Stimulated activated CD4-positive, alpha-beta T cell treated with anti-CD3 and anti-CD28 coated beads, Interleukin-2, amount 100 ng/mL, for 4 hours (primary cell): ENCODE measurements around the gene ZBTB7C.
A peak's percentile ranks its signal among the peaks of the same experiment; 100 is the strongest.

Experiments used
- DNase-seq: peaks from one replicate; pipeline ENCODE4 v3.0.0-alpha.2; 2020; ENCODE audit warnings: low read depth

ZBTB7C gene

GRCh38 chr18:48418539-48419276 lies 9.5 kb upstream of the ZBTB7C start:
- DNase-seq = no peak

GRCh38 chr18:48417985-48418384 lies 8.8 kb upstream of the ZBTB7C start:
- DNase-seq = no peak

DNA sequence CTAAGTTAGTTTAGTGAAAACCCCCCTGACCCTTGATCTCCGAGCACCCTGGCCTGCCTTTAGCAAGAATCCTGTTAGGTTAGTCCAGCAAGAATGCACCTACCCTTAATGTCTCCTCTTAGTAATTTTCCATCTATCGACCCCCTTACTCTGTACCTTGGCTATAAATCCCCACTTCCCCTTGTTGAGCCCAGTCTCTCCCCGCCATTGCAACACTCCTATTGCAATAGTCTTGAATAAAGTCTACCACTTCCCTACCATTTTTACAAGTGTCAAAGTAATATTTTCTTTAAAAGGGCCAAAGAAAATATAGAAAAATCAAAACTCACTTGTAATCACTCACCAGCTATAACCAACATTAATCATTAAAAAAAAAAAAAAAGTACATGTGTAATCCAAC lies 4.2 kb upstream of the ZBTB7C start:
- DNase-seq = no peak

DNA sequence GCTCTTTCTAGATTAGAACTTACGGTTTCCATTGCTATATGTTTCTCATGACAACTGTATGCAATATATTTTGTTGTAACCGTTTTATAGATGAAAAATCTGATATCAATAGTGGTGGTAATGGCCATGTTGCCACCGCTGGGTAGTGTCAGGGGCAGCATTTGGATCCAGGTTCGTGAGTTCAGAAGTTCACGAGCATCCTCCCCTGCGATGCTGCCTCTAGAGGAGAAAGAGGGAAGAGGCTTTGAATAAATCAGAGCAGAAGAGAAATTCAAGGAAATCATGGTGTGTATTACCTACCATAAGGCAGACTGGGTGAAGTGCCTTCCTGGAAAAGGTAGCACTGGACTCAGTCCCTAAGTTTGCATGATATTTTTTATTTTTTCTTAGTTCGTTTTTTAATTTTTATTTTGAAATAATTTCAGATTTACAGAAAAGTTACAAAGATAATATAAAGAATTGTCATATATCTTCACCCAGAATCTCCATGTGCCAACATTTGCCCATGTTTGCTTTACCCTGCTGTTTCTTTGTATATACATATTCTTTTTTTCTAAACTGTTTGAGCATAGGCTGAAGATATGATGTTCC lies 3.3 kb upstream of the ZBTB7C start:
- DNase-seq = no peak

GRCh38 chr18:48410095-48410920 lies 1.1 kb upstream of the ZBTB7C start:
- peak; percentile 53 for DNase-seq

- peak; percentile 13 for DNase-seq
Measured at GRCh38 chr18:48409591-48410094, 460 bp upstream of the ZBTB7C start.

DNA sequence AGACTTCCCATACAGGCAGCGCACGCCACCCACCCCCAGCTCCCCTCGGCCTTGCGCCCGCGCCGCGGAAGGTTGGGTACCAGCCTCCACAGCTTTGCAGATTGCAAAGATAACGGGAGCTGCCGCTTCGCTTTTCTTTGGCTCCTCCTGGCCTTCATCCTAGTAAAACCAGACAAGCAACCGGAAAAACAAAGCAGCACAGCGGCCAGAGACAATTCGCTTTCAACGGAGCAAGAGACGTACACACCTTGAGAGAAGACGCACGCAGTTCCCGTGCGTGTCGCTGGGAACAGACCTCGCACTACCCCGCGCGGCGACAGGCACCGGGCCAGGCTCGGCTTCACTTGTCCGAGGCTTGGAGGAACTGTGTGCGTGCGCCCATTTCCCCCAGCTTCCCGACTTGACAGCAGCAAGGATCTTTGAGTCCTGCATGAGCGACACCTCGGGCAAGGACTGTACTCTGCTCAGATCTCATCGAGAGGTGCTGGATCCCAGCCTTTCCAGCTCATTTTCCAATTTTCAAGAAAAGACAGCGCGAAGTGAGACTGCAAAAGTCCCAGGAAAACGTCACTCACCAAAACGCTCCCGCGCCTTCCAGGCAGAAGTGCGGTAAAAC lies 964 bp downstream of the ZBTB7C start:
- DNase-seq = no peak

DNA sequence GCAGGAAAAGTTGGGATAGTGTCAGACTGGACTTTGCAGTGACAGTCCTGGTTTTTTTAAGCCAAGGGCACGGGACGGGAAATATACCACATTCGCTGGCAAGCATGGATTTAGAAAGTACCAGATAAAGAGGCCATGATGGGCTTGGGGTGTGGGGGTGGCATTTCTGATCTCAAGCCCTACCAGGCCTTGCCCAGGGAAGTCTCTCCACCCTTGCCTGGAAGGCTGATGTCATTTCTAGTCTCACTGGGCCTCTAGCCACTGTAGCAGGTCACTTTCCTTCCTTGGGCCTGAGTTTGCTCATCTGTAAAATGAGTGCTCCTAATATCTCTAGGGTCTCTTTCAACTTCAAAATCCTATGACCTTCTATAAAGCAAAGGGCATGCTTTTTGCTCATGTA lies 1.8 kb downstream of the ZBTB7C start:
- DNase-seq = no peak

DNA sequence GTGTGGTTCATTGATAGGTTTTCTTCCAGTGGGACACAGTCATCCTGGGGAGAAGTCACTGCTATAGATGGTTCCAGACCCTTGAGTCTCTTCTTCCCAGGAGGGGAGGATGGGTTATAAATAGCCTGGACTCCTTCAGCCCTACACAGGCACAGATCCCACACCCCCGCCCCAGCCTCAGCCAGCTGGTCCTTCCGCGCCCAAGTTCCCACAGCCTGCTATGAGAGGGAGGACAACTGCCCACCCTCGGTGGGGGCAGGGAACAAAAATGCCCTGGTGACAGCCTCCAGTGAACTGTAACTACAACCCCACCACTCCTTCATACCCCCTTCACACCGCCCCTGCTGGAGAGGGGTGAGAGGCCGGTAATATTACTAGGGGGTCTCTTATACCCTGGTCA lies 3.2 kb downstream of the ZBTB7C start:
- no peak for DNase-seq

DNA sequence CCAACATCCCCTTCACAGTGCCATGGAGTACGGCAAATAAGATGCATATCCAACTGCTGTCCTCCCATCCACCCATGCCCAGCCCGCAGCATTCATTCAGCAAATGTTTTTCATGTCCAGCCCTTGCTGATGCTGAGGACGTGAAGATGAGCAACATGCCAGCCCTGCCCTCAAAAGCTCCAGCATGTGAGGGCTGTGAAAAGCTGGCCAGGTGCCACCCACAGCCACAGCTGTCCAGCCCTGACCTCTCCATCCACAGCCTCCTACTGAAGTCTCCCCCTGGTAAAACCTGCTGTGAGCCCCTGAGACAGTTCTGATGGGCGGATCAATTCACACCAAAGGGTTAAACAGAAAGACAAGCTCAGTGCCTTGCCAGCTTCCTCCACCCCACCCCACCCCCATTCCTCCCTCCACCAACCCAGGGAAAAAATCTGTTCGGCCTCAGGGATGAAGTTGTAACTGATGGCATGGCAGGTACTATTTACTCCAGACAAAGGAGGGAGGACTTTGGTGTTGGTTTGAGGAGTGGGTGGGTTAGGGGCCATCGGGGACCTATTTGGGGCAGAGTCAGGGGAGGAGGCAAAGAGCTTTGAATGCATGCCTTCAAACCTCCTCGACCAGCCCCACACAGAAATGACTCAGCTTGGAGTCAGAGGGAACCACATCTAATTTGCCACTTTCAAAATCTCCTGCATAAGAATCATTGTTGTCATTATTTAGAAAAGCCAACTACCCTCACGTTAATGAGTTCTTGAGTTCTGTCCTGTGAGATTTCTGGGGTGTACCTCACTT lies 4.3 kb downstream of the ZBTB7C start:
- DNase-seq = no peak

GRCh38 chr18:48402953-48403352 lies 6.2 kb downstream of the ZBTB7C start:
- DNase-seq = no peak

DNA sequence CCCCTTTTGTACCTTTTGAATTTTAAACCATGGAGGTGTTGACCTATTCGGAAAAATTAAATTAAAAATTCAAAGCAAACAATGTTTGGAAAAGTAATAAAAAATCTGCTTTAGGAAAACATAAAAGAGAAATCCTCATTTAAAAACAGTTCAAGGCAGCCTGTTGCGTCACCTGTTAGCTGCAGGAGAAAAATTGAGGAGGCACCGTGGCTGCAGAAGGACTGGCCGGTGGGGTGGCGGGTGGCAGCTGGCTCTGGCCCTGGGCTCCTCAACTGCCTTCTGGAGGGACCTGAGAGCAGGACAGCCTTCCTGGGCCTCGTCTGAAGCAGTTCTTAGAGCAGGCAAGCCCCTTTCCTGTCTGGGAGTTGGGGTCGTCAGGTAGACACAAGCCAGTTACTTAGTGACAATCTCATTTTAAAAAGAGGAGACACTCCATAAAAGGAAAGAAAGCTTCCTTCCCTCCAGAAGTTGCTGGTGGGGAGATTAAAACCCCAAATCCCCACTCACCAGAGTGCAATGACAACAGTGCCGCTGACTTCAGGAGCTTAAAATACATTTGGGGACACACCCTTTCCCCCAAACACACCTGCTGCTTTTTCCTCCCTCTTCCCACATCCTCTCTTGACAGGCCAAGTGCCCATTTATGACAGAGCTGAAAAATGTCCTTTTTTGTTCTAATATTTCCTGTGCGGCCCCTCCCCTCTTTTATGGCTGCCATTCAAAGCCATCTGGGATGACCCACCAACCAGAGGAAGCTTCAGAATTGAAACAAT lies 9.7 kb downstream of the ZBTB7C start:
- DNase-seq = no peak

DNA sequence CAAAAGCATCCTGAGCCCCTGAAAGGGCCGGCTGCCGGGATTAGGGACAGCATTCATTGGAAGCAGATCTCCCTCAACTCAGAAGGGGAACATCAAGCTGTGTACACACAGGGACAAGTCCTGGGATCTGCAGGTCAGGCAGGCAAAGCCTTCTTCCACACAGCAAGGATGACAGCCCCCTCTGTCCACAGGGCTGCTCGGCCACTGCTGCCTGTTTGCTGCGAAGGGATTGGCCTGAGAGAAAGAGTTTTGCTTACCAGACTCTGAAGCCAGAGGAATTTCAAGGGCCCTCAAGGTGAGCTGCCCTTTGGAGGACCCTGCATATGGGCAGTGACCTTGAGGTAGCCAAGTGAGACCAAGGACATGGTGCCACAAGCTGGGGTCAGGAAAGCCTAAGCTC lies 11.1 kb downstream of the ZBTB7C start:
- DNase-seq = no peak

DNA sequence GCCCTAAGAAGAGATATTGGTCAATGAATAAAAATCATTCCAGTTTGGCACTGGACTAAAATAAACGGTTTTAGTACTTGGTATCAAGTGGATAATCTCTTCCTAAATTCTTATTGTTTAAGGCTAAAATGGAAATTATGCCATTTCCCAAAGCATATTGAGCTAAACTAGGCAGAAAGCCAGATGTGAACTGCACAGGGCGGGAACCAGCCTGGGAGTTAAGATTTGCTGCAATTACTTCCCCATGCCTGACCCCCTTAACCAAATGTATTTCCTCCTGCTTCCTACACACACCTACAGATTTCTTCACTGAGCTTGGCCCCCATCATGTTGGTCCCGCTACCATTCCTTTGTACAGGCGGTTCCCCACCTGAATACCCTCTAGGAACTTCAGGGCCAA lies 12.2 kb downstream of the ZBTB7C start:
- DNase-seq = no peak

DNA sequence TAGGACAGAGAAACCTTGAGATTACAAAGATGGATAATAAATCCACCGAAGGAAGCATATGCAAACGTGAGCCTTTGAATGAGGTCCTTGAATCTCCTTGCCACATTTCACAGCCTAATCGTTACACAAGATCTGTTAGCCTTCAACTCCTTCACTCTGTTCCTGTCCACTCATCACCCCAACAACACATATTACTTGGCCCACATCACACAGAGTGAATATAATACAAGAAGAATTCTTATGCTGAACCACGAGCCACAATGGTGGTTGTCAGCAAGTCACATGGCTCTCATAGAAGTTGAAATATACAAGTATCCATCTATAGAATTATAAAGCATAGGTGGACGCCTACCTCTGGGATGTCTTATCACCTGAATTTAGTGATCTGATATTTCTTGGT lies 12.6 kb downstream of the ZBTB7C start:
- DNase-seq = no peak

- no peak for DNase-seq
Measured at GRCh38 chr18:48395646-48396045, 13.5 kb downstream of the ZBTB7C start.

GRCh38 chr18:48394176-48394575 lies 15.0 kb downstream of the ZBTB7C start:
- no peak for DNase-seq

DNA sequence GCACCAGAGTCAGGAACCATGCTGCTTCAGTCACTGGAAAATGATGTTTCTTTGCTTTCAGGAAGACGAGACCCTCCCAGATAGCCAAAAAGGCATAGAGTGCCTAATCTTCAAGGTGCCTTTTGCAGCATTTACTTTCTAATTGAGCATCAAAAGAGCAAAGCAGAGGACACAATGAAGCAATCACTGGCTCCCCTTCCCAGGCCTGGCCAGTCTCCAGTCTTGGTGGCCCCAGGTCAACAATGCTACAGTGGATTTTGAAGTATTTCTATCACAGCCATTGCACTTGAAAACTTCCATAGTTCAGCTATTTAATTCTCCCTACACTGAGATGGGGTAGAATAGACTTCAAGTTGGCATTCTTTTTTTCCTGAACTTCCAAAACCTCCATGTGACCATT lies 15.4 kb downstream of the ZBTB7C start:
- DNase-seq = no peak

DNA sequence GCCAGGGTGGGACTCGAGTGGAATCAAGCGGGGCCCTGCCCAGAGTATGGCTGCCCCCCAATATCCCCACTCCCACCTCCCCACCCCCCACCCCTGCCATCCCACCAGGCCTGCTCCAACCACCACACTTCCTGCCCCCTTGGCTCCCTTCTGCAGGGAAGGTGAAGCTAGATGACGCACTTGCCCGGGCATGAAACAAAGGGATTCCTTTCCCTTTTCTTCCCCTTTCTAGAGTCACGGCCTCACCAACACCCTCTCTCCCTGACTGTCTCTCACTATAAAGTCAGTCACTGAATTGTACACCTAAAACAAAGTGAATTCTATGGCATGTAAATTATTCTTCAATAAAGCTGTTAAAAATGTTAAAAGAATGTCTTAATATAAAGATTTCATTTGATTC lies 16.0 kb downstream of the ZBTB7C start:
- DNase-seq = no peak

- DNase-seq = no peak
Measured at GRCh38 chr18:48392268-48392667, 16.9 kb downstream of the ZBTB7C start.

DNA sequence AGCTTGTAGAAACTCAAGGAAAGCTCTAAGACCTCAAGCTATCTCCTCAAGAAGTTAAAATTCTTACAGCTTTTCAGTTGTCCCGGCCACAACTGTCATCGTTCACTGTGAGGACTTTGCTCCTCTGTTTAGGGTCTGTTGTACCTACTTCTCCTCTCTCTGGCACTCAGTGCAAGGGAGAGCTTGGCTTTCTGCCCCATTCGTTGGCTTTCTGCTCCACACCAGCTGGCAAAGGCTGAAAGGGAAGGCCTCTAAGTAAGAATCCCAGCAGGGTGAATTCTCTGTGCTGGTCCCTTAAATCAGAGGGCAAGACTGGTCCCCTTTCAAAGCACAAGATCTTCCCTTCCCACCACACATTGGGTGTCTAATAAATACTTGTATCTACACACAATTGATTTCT lies 17.3 kb downstream of the ZBTB7C start:
- no peak for DNase-seq
